ENCODE results near the gene DPYSL5. TPM values are rescaled to one million over a fixed set of nuclear protein-coding genes. Genes with fewer than 3 reads are reported as not detected.
A peak's percentile ranks its signal among the peaks of the same experiment; 100 is the strongest.

The DPYSL5 gene
- total and polyA plus RNA-seq, 2 donors (not counting 1 experiment from before 2014, with no cell fraction given): not detected

GRCh38 chr2:26822877-26823276 lies 25.1 kb upstream of the DPYSL5 start:
- Histone ChIP-seq H3K9me3 (ENCODE audit: control insufficient read depth, insufficient read depth, low read depth, low read length) (no peaks in the 10 kb centered on the region), H4K20me1 (ENCODE audit: control insufficient read depth, extremely low read depth, insufficient read depth, low read length) (no peaks in the 10 kb centered on the region), H3K4me1 (ENCODE audit: control insufficient read depth, extremely low read depth, insufficient read depth, low read length) (no peaks in the 10 kb centered on the region), H3K27me3 (ENCODE audit: control insufficient read depth, insufficient read depth, low read length) (no peaks in the 10 kb centered on the region), H2AFZ (ENCODE audit: low read length) (no peak overlapping the region), H3K79me2 (ENCODE audit: control insufficient read depth, insufficient read depth, low read length) (no peaks in the 10 kb centered on the region), H3K9ac (ENCODE audit: insufficient read depth, low read length) (no peak overlapping the region), H3K4me3 (replicated peaks in 1 of 4; ENCODE audit: control extremely low read depth in 1 of 4, insufficient read depth in 1 of 4, low read depth in 3 of 4, low read length in 4 of 4) (no peak overlapping the region), H3K36me3 (ENCODE audit: control insufficient read depth, insufficient read depth, low read length) (no peaks in the 10 kb centered on the region), H3K27ac (ENCODE audit: insufficient read depth, low read length) (no peak overlapping the region), H3K4me2 (ENCODE audit: extremely low read depth, insufficient read depth, low read length) (no peak overlapping the region)
- no peak for TF ChIP-seq CTCF (conservative IDR thresholded peaks at IDR 0.05 in 1 of 2, IDR thresholded peaks at IDR 0.05 in 1 of 2; ENCODE audit: low read depth in 1 of 2, low read length in 2 of 2)
- no peak for TF ChIP-seq EZH2 (IDR thresholded peaks at IDR 0.05; ENCODE audit: low read length, missing control alignments)
- no peak for DNase-seq (ENCODE audit: low read depth in 2 of 2)

DNA sequence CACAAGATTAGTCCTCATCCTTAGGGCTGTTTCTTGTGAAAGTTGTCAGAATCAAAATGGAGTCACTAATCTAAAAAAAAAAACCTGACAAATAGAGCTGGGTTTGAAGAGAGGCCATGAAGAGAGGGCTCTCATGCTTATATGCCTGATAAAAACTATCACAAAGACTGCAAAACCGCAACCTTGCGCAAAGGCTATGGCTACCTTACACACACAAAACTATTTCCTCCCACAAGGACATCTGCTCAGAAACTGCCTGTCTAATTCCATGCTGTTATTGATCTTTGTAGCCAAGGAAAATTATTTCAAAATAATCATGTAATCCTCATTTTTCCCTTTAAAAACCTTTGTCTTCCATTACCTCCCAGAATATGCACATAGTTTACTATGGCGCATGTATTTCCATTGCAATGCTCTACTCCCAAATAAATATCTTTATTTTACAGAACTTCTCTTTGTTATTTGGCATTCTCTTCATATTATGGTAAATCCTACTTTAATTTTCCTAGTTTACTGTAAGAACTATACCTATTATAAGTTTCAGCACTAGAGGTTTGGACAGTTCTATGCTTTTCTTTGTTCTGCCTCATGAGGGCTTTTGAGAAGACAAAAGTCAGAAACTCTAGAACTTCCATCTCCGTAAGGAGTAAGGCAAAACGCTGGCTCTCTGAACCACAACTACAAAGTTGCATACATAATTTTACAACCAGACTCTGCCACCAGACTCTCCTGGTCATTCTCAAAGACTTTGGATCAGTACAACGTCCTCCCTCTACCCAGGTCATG lies 9.6 kb upstream of the DPYSL5 start:
- DNase-seq (ENCODE audit: low read depth in 2 of 2): peak; percentile 36 to 46
- TF ChIP-seq EZH2 (IDR thresholded peaks at IDR 0.05; ENCODE audit: low read length, missing control alignments) (no peak), CTCF (conservative IDR thresholded peaks at IDR 0.05 in 1 of 2, IDR thresholded peaks at IDR 0.05 in 1 of 2; ENCODE audit: low read depth in 1 of 2, low read length in 2 of 2) (no peak)

DNA sequence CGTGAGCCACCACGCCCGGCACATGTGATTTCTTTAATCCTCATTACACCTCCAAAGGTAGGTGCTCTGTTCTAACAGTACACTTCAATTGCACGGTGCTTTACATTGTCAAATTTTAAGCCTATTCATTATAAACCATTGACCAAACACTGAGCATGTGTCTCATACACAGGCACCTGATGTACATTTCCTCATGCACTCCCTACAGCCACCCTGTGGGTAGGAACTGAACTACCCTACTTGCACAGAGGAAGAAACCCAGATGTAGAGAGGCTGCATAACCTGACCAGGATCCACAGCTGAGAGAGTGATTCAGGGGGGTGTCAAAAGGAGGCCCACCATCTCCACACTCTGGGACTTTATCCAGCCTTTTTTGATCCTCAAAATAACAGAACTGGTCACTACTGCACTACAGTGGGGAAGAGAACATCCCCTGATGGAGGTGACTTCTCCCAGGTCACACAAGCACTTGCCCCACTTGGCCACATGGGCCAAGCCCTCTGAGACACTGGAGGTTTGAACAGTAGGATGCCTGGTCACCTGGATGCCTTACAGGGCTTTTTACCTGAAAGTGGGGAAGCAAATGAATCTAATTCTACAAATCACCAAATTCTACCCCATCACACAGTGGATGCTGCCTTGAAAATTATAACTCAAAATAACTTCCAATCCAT lies 6.9 kb upstream of the DPYSL5 start:
- H3K4me1 ChIP-seq (ENCODE audit: control insufficient read depth, extremely low read depth, insufficient read depth, low read length): no peaks in the 10 kb centered on the region
- H2AFZ ChIP-seq (ENCODE audit: low read length): no peak overlapping the region
- no peaks in the 10 kb centered on the region for H3K36me3 ChIP-seq (ENCODE audit: control insufficient read depth, insufficient read depth, low read length)
- no peaks in the 10 kb centered on the region for H4K20me1 ChIP-seq (ENCODE audit: control insufficient read depth, extremely low read depth, insufficient read depth, low read length)
- no peaks in the 10 kb centered on the region for H3K79me2 ChIP-seq (ENCODE audit: control insufficient read depth, insufficient read depth, low read length)
- no peak overlapping the region for H3K9ac ChIP-seq (ENCODE audit: insufficient read depth, low read length)
- H3K27me3 ChIP-seq (ENCODE audit: control insufficient read depth, insufficient read depth, low read length): peaks cover 7% of the 10 kb centered on the region
- no peak for DNase-seq (ENCODE audit: low read depth in 2 of 2)
- TF ChIP-seq EZH2 (IDR thresholded peaks at IDR 0.05; ENCODE audit: low read length, missing control alignments) (no peak), CTCF (conservative IDR thresholded peaks at IDR 0.05 in 1 of 2, IDR thresholded peaks at IDR 0.05 in 1 of 2; ENCODE audit: low read depth in 1 of 2, low read length in 2 of 2) (no peak)
- no peaks in the 10 kb centered on the region for H3K9me3 ChIP-seq (ENCODE audit: control insufficient read depth, insufficient read depth, low read depth, low read length)
- no peak overlapping the region for H3K27ac ChIP-seq (ENCODE audit: insufficient read depth, low read length)
- no peak overlapping the region for H3K4me3 ChIP-seq (replicated peaks in 1 of 4; ENCODE audit: control extremely low read depth in 1 of 4, insufficient read depth in 1 of 4, low read depth in 3 of 4, low read length in 4 of 4)
- H3K4me2 ChIP-seq (ENCODE audit: extremely low read depth, insufficient read depth, low read length): no peak overlapping the region

More for the DNA sequence above, 9.6 kb upstream of the DPYSL5 start:
- Histone ChIP-seq H3K27me3 (ENCODE audit: control insufficient read depth, insufficient read depth, low read length) (no peaks in the 10 kb centered on the region), H3K27ac (ENCODE audit: insufficient read depth, low read length) (no peak overlapping the region), H2AFZ (ENCODE audit: low read length) (no peak overlapping the region), H3K4me3 (replicated peaks in 1 of 4; ENCODE audit: control extremely low read depth in 1 of 4, insufficient read depth in 1 of 4, low read depth in 3 of 4, low read length in 4 of 4) (no peak overlapping the region), H3K4me1 (ENCODE audit: control insufficient read depth, extremely low read depth, insufficient read depth, low read length) (no peaks in the 10 kb centered on the region), H3K79me2 (ENCODE audit: control insufficient read depth, insufficient read depth, low read length) (no peaks in the 10 kb centered on the region), H4K20me1 (ENCODE audit: control insufficient read depth, extremely low read depth, insufficient read depth, low read length) (no peaks in the 10 kb centered on the region), H3K9me3 (ENCODE audit: control insufficient read depth, insufficient read depth, low read depth, low read length) (no peaks in the 10 kb centered on the region), H3K36me3 (ENCODE audit: control insufficient read depth, insufficient read depth, low read length) (no peaks in the 10 kb centered on the region), H3K4me2 (ENCODE audit: extremely low read depth, insufficient read depth, low read length) (no peak overlapping the region), H3K9ac (ENCODE audit: insufficient read depth, low read length) (no peak overlapping the region)
